A204.1 (cell line): ENCODE results near the gene SCTR.
"Not testable (repeated sequence)": the region's sequence is repeated elsewhere in the genome, so short reads cannot be mapped to it uniquely, and the experiment has no call there.

Experiments used
- FAIRE-seq: peaks from 2 replicates; lab custom pipeline; 2012; peaks lifted over from hg19 to GRCh38; lab: Jason Lieb, UNC

Gene SCTR

DNA sequence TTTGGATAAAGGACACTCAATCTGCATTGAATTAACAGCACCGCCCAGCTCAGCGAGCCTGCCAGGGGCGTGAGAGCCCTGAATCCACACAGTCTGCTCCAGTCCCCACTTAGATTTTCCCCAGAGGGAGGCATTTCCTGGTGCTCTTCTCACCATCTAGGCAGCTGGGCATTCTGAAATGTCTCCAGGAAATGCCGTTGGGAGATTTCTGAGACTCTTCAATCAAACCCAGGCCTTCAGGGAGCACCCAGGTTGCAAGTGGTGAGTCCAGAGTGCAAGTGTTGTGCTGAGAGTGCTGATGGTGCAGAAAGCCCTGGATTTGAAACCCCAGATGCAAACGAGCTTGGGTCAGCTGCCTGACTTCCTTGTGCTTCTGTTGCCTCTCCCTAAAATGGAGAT is 116.1 kb downstream of the SCTR start:
- FAIRE-seq, result no peak

DNA sequence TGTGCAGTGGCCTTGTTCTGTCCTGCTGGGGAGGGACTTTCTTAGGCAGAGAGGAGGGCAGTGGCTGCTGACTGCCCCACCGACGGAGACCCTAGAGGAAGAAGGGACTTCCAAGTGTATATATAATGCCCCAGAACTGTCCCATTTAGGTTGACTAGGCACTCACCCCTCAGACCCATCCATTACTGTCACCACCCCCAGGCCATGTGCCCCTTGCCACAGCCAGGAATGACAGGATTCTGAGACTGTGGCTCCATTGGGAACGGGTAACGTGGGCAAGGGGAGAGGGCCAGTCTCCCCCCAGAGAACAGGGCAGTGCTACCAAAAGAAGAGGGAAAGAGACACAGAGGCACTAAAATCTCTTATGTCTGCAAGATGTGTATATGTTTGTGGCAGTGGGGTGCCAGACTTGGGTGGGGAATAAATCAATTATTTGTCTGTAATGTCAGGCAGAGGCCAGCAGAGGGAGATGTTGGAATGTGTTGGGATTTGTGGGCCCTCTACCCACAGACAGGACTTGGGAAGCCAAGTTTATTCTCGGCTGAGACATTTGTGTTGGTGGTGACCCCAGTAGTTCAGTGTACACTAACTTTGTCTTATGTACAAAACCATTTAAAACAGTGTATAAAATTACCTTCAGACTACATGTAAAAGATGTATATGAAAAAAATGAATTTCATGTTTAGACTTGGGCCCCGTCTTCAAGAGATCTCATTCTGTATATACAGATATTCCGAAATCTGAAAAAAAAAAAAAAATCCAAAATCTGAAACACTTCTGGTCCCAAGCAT is 116.7 kb downstream of the SCTR start:
- peak; percentile 44 for FAIRE-seq

GRCh38 chr2:119405151-119405550 is 119.1 kb downstream of the SCTR start:
- FAIRE-seq, result no peak

GRCh38 chr2:119403618-119404017 is 120.7 kb downstream of the SCTR start:
- FAIRE-seq, result not testable (repeated sequence)

GRCh38 chr2:119402645-119403560 is 121.4 kb downstream of the SCTR start:
- no peak for FAIRE-seq

DNA sequence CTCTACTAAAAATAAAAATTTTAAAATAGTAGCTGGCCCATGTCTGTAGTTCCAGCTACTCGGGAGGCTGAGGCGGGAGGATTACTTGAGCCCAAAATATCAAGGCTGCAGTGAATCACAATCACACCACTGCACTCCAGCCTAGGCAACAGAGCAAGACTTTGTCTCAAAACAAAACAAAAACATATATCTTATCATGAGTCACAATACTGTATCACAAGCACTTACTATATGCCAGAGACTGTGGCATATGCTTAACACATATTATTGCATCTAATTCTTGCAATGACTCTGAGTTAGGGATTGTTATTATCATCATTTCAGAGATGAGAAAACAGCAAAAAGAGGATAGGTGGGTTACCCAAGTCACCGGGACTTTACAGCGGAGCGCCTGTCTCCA is 122.2 kb downstream of the SCTR start:
- FAIRE-seq, result no peak

DNA sequence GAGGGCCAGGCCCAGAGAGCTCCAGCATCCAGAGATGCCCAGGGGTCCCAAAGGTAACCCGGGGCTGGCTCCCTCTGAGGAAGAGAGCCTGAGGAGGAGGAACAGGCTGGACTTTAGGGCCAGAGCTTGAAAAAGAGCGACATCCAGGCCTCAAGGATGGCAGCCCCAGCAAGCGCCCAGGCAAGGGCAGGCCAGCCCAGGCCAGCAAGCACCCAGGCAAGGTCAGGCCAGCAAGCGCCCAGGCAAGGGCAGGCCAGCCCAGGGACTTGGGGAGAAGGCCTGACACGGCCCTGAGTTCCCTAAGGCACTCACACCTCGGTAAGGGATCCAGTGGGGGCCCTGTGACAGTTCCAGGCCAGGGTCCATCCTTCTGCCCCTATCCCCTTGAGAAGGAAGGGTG is 127.1 kb downstream of the SCTR start:
- no peak for FAIRE-seq

- no peak for FAIRE-seq
Measured at GRCh38 chr2:119393971-119394748, 130.1 kb downstream of the SCTR start.
